AG10803 (cell line): ENCODE data around the gene THSD7B.

ENCODE experiments used
- DNase-seq: peaks from one replicate; pipeline ENCODE4 v3.0.0; 2010; ENCODE audit warnings: low read depth
- H3K4me3 ChIP-seq: 2 replicates; pipeline ENCODE4 v1.5.1; 2011; ENCODE audit warnings: mild to moderate bottlenecking, low read length, control low read depth
- CTCF ChIP-seq: conservative IDR thresholded peaks from 2 replicates; pipeline ENCODE4 v1.5.1; 2011; ENCODE audit warnings: mild to moderate bottlenecking, low read length, control low read depth, inconsistent platforms

The THSD7B gene

GRCh38 chr2:137155356-137156104 lies 390.2 kb downstream of the THSD7B start:
- no peak overlapping the region for H3K4me3 ChIP-seq
- peak; percentile 48 for DNase-seq
- TF ChIP-seq CTCF = no peak

GRCh38 chr2:137156221-137156844 lies 391.0 kb downstream of the THSD7B start:
- no peak overlapping the region for H3K4me3 ChIP-seq
- no peak for DNase-seq
- TF ChIP-seq CTCF = no peak

- no peak overlapping the region for H3K4me3 ChIP-seq
- TF ChIP-seq CTCF = no peak
- DNase-seq = no peak
Observed at GRCh38 chr2:137157851-137158250, 392.5 kb downstream of the THSD7B start.

- DNase-seq = peak; percentile 37
- no peak overlapping the region for H3K4me3 ChIP-seq
- TF ChIP-seq CTCF = no peak
Observed at GRCh38 chr2:137161250-137161649, 395.9 kb downstream of the THSD7B start.

- no peak for DNase-seq
- TF ChIP-seq CTCF = no peak
- H3K4me3 ChIP-seq = no peak overlapping the region
Observed at GRCh38 chr2:137165968-137166367, 400.6 kb downstream of the THSD7B start.

- TF ChIP-seq CTCF = no peak
- no peak for DNase-seq
- no peak overlapping the region for H3K4me3 ChIP-seq
Observed at GRCh38 chr2:137167651-137168050, 402.3 kb downstream of the THSD7B start.

GRCh38 chr2:137168552-137168951 lies 403.2 kb downstream of the THSD7B start:
- no peak for TF ChIP-seq CTCF
- H3K4me3 ChIP-seq = no peak overlapping the region
- DNase-seq = peak; percentile 56
